ENCODE measurements around the gene ZFC3H1. TPM values are rescaled to one million over a fixed set of nuclear protein-coding genes. Genes with fewer than 3 reads are reported as not detected.
"Not testable (repeated sequence)": the region's sequence is repeated elsewhere in the genome, so short reads cannot be mapped to it uniquely, and the experiment has no call there.

ZFC3H1 gene
- total RNA-seq, 1 experiment from 2014 or later, result 18.4 TPM

DNA sequence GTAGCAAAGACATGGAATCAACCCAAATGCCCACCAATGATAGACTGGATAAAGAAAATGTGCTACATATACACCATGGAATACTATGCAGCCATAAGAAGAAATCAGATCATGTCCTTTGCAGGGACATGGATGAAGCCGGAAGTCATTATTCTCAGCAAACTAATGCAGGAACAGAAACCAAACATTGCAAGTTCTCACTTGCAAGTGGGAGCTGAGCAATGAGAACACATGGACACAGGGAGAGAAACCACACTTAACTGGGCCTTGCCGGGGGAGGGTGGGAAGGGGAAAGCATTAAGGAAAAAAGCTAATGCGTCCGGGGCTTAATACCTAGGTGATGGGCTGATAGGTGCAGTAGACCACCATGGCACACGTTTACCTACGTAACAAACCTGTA lies 93.8 kb downstream of the ZFC3H1 start:
- H3K27ac ChIP-seq; H3K27me3 ChIP-seq (replicated peaks); H3K36me3 ChIP-seq; H3K9me3 ChIP-seq (replicated peaks); H3K4me3 ChIP-seq; DNase-seq (ENCODE audit: low read depth in 1 of 2, low spot score in 2 of 2); H3K4me1 ChIP-seq (replicated peaks): not testable (repeated sequence)

DNA sequence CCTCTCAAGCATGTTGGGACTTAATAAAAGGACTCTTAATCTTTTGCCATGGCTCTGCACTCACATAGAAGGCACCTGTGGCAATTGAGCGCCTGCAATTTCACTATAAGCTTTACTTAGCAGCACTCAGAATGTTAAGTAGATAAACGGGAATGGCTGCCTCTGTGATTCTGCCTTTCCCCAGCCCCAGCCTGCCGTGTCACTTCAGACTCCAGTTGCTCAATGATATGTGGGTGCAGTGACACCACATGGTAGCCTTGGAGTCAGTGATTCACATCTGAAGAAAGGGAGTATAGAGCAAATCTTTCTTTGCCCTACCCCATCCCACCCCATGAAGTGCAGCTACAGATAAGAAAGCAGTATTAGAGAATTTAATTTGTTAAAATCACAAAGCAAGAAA lies 96.1 kb downstream of the ZFC3H1 start:
- H3K27ac ChIP-seq, result no peak overlapping the region

GRCh38 chr12:71566655-71567054 lies 97.0 kb downstream of the ZFC3H1 start:
- DNase-seq (ENCODE audit: low read depth in 1 of 2, low spot score in 2 of 2), result no peak
- peaks cover 9% of the 10 kb centered on the region; the same call in 1 of the 2 replicates for H3K27me3 ChIP-seq (replicated peaks)
- no peaks in the 10 kb centered on the region for H3K9me3 ChIP-seq (replicated peaks)
- H3K4me1 ChIP-seq (replicated peaks), result no peaks in the 10 kb centered on the region
- no peaks in the 10 kb centered on the region for H3K36me3 ChIP-seq
- no peak overlapping the region for H3K27ac ChIP-seq
- no peak overlapping the region for H3K4me3 ChIP-seq

More for the DNA sequence above, 96.1 kb downstream of the ZFC3H1 start:
- H3K36me3 ChIP-seq, result no peaks in the 10 kb centered on the region
- DNase-seq (ENCODE audit: low read depth in 1 of 2, low spot score in 2 of 2), result no peak
- no peaks in the 10 kb centered on the region for H3K9me3 ChIP-seq (replicated peaks)
- peaks cover 9% of the 10 kb centered on the region; the same call in 1 of the 2 replicates for H3K27me3 ChIP-seq (replicated peaks)
- no peaks in the 10 kb centered on the region for H3K4me1 ChIP-seq (replicated peaks)
- no peak overlapping the region for H3K4me3 ChIP-seq

DNA sequence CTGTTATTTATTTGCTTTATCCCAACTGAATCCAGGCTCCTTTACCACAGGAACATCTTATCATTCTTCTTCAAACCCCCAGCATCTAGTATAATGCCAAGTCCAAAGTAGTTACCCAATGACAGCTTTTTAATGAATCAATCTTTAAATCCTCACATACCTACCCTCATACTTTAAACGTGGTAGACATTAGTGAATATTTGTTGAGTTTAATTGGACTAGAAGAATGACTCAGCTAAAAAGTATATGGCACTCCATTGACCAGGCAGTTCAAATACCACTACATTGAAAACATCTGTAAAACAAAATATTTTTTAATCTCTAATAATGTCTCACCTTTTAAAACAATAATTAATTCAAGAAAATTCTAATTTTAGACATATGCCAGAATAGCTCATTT lies 98.1 kb downstream of the ZFC3H1 start:
- peaks cover 3% of the 10 kb centered on the region; the same call in 1 of the 2 replicates for H3K27me3 ChIP-seq (replicated peaks)
- H3K27ac ChIP-seq, result no peak overlapping the region
- no peak for DNase-seq (ENCODE audit: low read depth in 1 of 2, low spot score in 2 of 2)

GRCh38 chr12:71562676-71563595 lies 100.7 kb downstream of the ZFC3H1 start:
- H3K27ac ChIP-seq, result no peak overlapping the region

More for the DNA sequence above, 98.1 kb downstream of the ZFC3H1 start:
- no peaks in the 10 kb centered on the region for H3K36me3 ChIP-seq
- no peak overlapping the region for H3K4me3 ChIP-seq
- no peaks in the 10 kb centered on the region for H3K9me3 ChIP-seq (replicated peaks)
- no peaks in the 10 kb centered on the region for H3K4me1 ChIP-seq (replicated peaks)

More at GRCh38 chr12:71562676-71563595, 100.7 kb downstream of the ZFC3H1 start:
- H3K4me3 ChIP-seq, result no peak overlapping the region
- no peaks in the 10 kb centered on the region for H3K9me3 ChIP-seq (replicated peaks)
- no peaks in the 10 kb centered on the region for H3K36me3 ChIP-seq
- no peak for DNase-seq (ENCODE audit: low read depth in 1 of 2, low spot score in 2 of 2)
- 0 out of 2 replicates have a peak, but pooled peaks cover 1% of the 10 kb centered on the region for H3K27me3 ChIP-seq (replicated peaks)
- no peaks in the 10 kb centered on the region for H3K4me1 ChIP-seq (replicated peaks)

Other genes starting within 250 kb of the ZFC3H1 start
- not detected in 2 replicates for gene LGR5, start 224.1 kb downstream of the ZFC3H1 start, total RNA-seq (2014; rRNA removed; shearing (Covaris generic))
- 0.56 and 4.5 TPM in 2 replicates for gene THAP2, start 453 bp upstream of the ZFC3H1 start, total RNA-seq (2014; rRNA removed; shearing (Covaris generic))
- gene TMEM19, start 22.2 kb upstream of the ZFC3H1 start, total RNA-seq (2014; rRNA removed; shearing (Covaris generic)), result 42.6 and 54.4 TPM in 2 replicates
- 19.2 and 56.8 TPM in 2 replicates for gene RAB21, start 91.0 kb upstream of the ZFC3H1 start, total RNA-seq (2014; rRNA removed; shearing (Covaris generic))
- 9.0 and 9.7 TPM in 2 replicates for gene TBC1D15, start 175.9 kb upstream of the ZFC3H1 start, total RNA-seq (2014; rRNA removed; shearing (Covaris generic))

Measured in SJSA1 (cell line).